Osteocyte (in vitro differentiated cells): Measurements from ENCODE around the gene TTLL11. TPM values are rescaled to one million over a fixed set of nuclear protein-coding genes. Genes with fewer than 3 reads are reported as not detected.

Experiments used
- DNase-seq: peaks from one replicate; pipeline ENCODE4 v3.0.0; 2021; ENCODE audit warnings: mixed read lengths; ENCODE audit not compliant: unreplicated experiment; ENCODE audit errors: extremely low spot score
- H3K27ac Mint-ChIP-seq: one replicate; pipeline ENCODE4 v1.8.0; 2021; ENCODE audit warnings: mild to moderate bottlenecking, mixed read lengths; ENCODE audit not compliant: unreplicated experiment
- H3K27me3 Mint-ChIP-seq: one replicate; pipeline ENCODE4 v1.8.0; 2021; ENCODE audit warnings: mixed read lengths; ENCODE audit not compliant: unreplicated experiment
- H3K36me3 Mint-ChIP-seq: one replicate; pipeline ENCODE4 v1.8.0; 2021; ENCODE audit warnings: mixed read lengths; ENCODE audit not compliant: unreplicated experiment
- H3K4me1 Mint-ChIP-seq: one replicate; pipeline ENCODE4 v1.8.0; 2021; ENCODE audit warnings: mixed read lengths; ENCODE audit not compliant: unreplicated experiment
- H3K4me3 Mint-ChIP-seq: one replicate; pipeline ENCODE4 v1.8.0; 2021; ENCODE audit warnings: mild to moderate bottlenecking, moderate library complexity, mixed read lengths; ENCODE audit not compliant: unreplicated experiment
- H3K9me3 Mint-ChIP-seq: one replicate; pipeline ENCODE4 v1.8.0; 2021; ENCODE audit warnings: mixed read lengths; ENCODE audit not compliant: unreplicated experiment
- CTCF ChIP-seq: fragments of 200-600 bp; sonication (generic); IDR thresholded peaks from 2 replicates; pipeline ENCODE4 v1.5.0; 2021; ENCODE audit warnings: antibody characterized with exemption, mild to moderate bottlenecking, moderate library complexity
- total RNA-seq: library from RNA; stranded (reverse); gene quantifications from 2 replicates; pipeline ENCODE4 v1.2.1, GENCODE V29; 2021

TTLL11 gene
- total RNA-seq, 1 donor from 2014 or later, result 6.0 TPM

GRCh38 chr9:121958530-121958929 lies 134.6 kb downstream of the TTLL11 start:
- Mint-ChIP-seq H3K27me3 (no peaks in the 10 kb centered on the region), H3K4me1 (peaks cover 11% of the 10 kb centered on the region), H3K27ac (no peak overlapping the region), H3K9me3 (no peaks in the 10 kb centered on the region), H3K4me3 (no peak overlapping the region), H3K36me3 (no peaks in the 10 kb centered on the region)
- DNase-seq, result no peak
- TF ChIP-seq CTCF, result no peak

- Mint-ChIP-seq H3K27ac (no peak overlapping the region), H3K36me3 (no peaks in the 10 kb centered on the region), H3K9me3 (no peaks in the 10 kb centered on the region), H3K4me3 (no peak overlapping the region), H3K27me3 (no peaks in the 10 kb centered on the region), H3K4me1 (peaks cover 7% of the 10 kb centered on the region)
- no peak for TF ChIP-seq CTCF
- DNase-seq, result no peak
Measured at GRCh38 chr9:121956808-121957207, 136.3 kb downstream of the TTLL11 start.

- no peaks in the 10 kb centered on the region for H3K27me3 Mint-ChIP-seq
- H3K36me3 Mint-ChIP-seq, result no peaks in the 10 kb centered on the region
- no peak overlapping the region for H3K27ac Mint-ChIP-seq
- no peak for DNase-seq
- peaks cover 7% of the 10 kb centered on the region for H3K4me1 Mint-ChIP-seq
- no peak overlapping the region for H3K4me3 Mint-ChIP-seq
- no peaks in the 10 kb centered on the region for H3K9me3 Mint-ChIP-seq
- TF ChIP-seq CTCF, result no peak
Measured at GRCh38 chr9:121955649-121956048, 137.5 kb downstream of the TTLL11 start.

GRCh38 chr9:121954477-121955140 lies 138.5 kb downstream of the TTLL11 start:
- Mint-ChIP-seq H3K27ac (no peak overlapping the region), H3K4me3 (no peak overlapping the region), H3K9me3 (no peaks in the 10 kb centered on the region), H3K36me3 (no peaks in the 10 kb centered on the region), H3K27me3 (peaks cover 4% of the 10 kb centered on the region), H3K4me1 (peaks cover 7% of the 10 kb centered on the region)
- TF ChIP-seq CTCF, result no peak
- DNase-seq, result no peak

- Mint-ChIP-seq H3K27me3 (peaks cover 4% of the 10 kb centered on the region), H3K9me3 (no peaks in the 10 kb centered on the region)
Measured at GRCh38 chr9:121952611-121953010, 140.5 kb downstream of the TTLL11 start.

More at GRCh38 chr9:121952611-121953010, 140.5 kb downstream of the TTLL11 start:
- Mint-ChIP-seq H3K4me3 (no peak overlapping the region), H3K4me1 (peaks cover 7% of the 10 kb centered on the region), H3K36me3 (no peaks in the 10 kb centered on the region), H3K27ac (no peak overlapping the region)
- DNase-seq, result no peak
- TF ChIP-seq CTCF, result no peak
